Stromal cell of bone marrow (primary cell): ENCODE data around the gene ARHGAP42.
"Not testable (repeated sequence)": the region's sequence is repeated elsewhere in the genome, so short reads cannot be mapped to it uniquely, and the experiment has no call there.

Experiments used
- DNase-seq: peaks from one replicate; pipeline ENCODE4 v3.0.0-alpha.2; 2012; ENCODE audit warnings: low read depth

Gene ARHGAP42

GRCh38 chr11:100872951-100873740, 186.1 kb downstream of the ARHGAP42 start:
- DNase-seq, result no peak

- DNase-seq, result no peak
Observed at GRCh38 chr11:100874203-100874602, 187.1 kb downstream of the ARHGAP42 start.

GRCh38 chr11:100875521-100875869, 188.4 kb downstream of the ARHGAP42 start:
- DNase-seq, result no peak

- DNase-seq, result peak; percentile 96
Observed at GRCh38 chr11:100876815-100877520, 189.9 kb downstream of the ARHGAP42 start.

- peak; percentile 92 for DNase-seq
Observed at GRCh38 chr11:100878474-100878873, 191.4 kb downstream of the ARHGAP42 start.

GRCh38 chr11:100882957-100883356, 195.9 kb downstream of the ARHGAP42 start:
- no peak for DNase-seq

GRCh38 chr11:100883830-100884229, 196.7 kb downstream of the ARHGAP42 start:
- DNase-seq, result no peak

GRCh38 chr11:100887659-100888058, 200.6 kb downstream of the ARHGAP42 start:
- no peak for DNase-seq

- DNase-seq, result no peak
Observed at GRCh38 chr11:100888836-100889235, 201.7 kb downstream of the ARHGAP42 start.

- no peak for DNase-seq
Observed at GRCh38 chr11:100889758-100890157, 202.7 kb downstream of the ARHGAP42 start.

- peak; percentile 89 for DNase-seq
Observed at GRCh38 chr11:100890789-100891188, 203.7 kb downstream of the ARHGAP42 start.

GRCh38 chr11:100892886-100893285, 205.8 kb downstream of the ARHGAP42 start:
- DNase-seq, result no peak

- no peak for DNase-seq
Observed at GRCh38 chr11:100895449-100895848, 208.4 kb downstream of the ARHGAP42 start.

GRCh38 chr11:100895976-100896375, 208.9 kb downstream of the ARHGAP42 start:
- DNase-seq, result not testable (repeated sequence)

- not testable (repeated sequence) for DNase-seq
Observed at GRCh38 chr11:100901471-100901870, 214.4 kb downstream of the ARHGAP42 start.

GRCh38 chr11:100902454-100903141, 215.5 kb downstream of the ARHGAP42 start:
- no peak for DNase-seq

- no peak for DNase-seq
Observed at GRCh38 chr11:100903284-100903683, 216.2 kb downstream of the ARHGAP42 start.

GRCh38 chr11:100905684-100906083, 218.6 kb downstream of the ARHGAP42 start:
- no peak for DNase-seq

GRCh38 chr11:100908746-100909145, 221.7 kb downstream of the ARHGAP42 start:
- no peak for DNase-seq

GRCh38 chr11:100910808-100911207, 223.7 kb downstream of the ARHGAP42 start:
- no peak for DNase-seq

- DNase-seq, result no peak
Observed at GRCh38 chr11:100914415-100915110, 227.5 kb downstream of the ARHGAP42 start.
